GM19395 (cell line): Measurements from ENCODE around the gene ING3.
A peak's percentile ranks its signal among the peaks of the same experiment; 100 is the strongest.

Source experiments
- ATAC-seq: cut with Tn5 transposase; IDR thresholded peaks from one replicate; pipeline ENCODE4 v1.9.1; 2021; ENCODE audit warnings: mild to moderate bottlenecking, moderate library complexity; ENCODE audit not compliant: unreplicated experiment

Gene ING3

GRCh38 chr7:120950539-120951308, at the start of gene ING3:
TSS of gene ING3 (plus strand) at chr7:120950777. CDS start at chr7:120950897, 120 bp downstream.
- ATAC-seq: peak; percentile 95

GRCh38 chr7:120915314-120916105, 35.1 kb upstream of the ING3 start:
- no peak for ATAC-seq

- no peak for ATAC-seq
Measured at GRCh38 chr7:120916121-120916520, 34.5 kb upstream of the ING3 start.

- no peak for ATAC-seq
Measured at GRCh38 chr7:120916538-120916937, 34.0 kb upstream of the ING3 start.

GRCh38 chr7:120919466-120919865, 31.1 kb upstream of the ING3 start:
- ATAC-seq: no peak

GRCh38 chr7:120920034-120920433, 30.5 kb upstream of the ING3 start:
- no peak for ATAC-seq

- ATAC-seq: no peak
Measured at GRCh38 chr7:120920591-120921274, 29.8 kb upstream of the ING3 start.

GRCh38 chr7:120924837-120925236, 25.7 kb upstream of the ING3 start:
- no peak for ATAC-seq

GRCh38 chr7:120925392-120925791, 25.2 kb upstream of the ING3 start:
- no peak for ATAC-seq

- peak; percentile 2 for ATAC-seq
Measured at GRCh38 chr7:120926943-120927346, 23.6 kb upstream of the ING3 start.

GRCh38 chr7:120927454-120928103, 23.0 kb upstream of the ING3 start:
- peak; percentile 78 for ATAC-seq

- no peak for ATAC-seq
Measured at GRCh38 chr7:120931243-120931642, 19.3 kb upstream of the ING3 start.

- ATAC-seq: no peak
Measured at GRCh38 chr7:120933475-120933874, 17.1 kb upstream of the ING3 start.

- ATAC-seq: no peak
Measured at GRCh38 chr7:120939345-120939744, 11.2 kb upstream of the ING3 start.

GRCh38 chr7:120941064-120941463, 9.5 kb upstream of the ING3 start:
- ATAC-seq: peak; percentile 64

- no peak for ATAC-seq
Measured at GRCh38 chr7:120941856-120942255, 8.7 kb upstream of the ING3 start.

- no peak for ATAC-seq
Measured at GRCh38 chr7:120942861-120943260, 7.7 kb upstream of the ING3 start.

GRCh38 chr7:120944826-120945562, 5.6 kb upstream of the ING3 start:
- ATAC-seq: no peak

GRCh38 chr7:120947980-120948379, 2.6 kb upstream of the ING3 start:
- no peak for ATAC-seq

- ATAC-seq: no peak
Measured at GRCh38 chr7:120949393-120949911, 1.1 kb upstream of the ING3 start.
